Lower lobe of right lung (tissue), 2 donors: Measurements from ENCODE around the gene OXER1. TPM values are rescaled to one million over a fixed set of nuclear protein-coding genes. Genes with fewer than 3 reads are reported as not detected.

Source experiments
- ATAC-seq, 2 donors: fragments of 200-7000 bp; cut with Tn5 transposase; one replicate each; pipeline ENCODE4 v1.9.1; 2020 to 2022; ENCODE audit warnings: mild to moderate bottlenecking in 2 of 2, moderate library complexity in 2 of 2
- DNase-seq: peaks from one replicate; pipeline ENCODE4 v3.0.0-alpha.2; 2020
- H3K27ac ChIP-seq: fragments of 200-600 bp; one replicate; pipeline ENCODE4 v1.8.0; 2022
- H3K27me3 ChIP-seq: fragments of 200-600 bp; one replicate; pipeline ENCODE4 v1.8.0; 2022; ENCODE audit warnings: low read depth
- H3K36me3 ChIP-seq: fragments of 200-600 bp; one replicate; pipeline ENCODE4 v1.8.0; 2022; ENCODE audit warnings: mild to moderate bottlenecking
- H3K4me1 ChIP-seq: fragments of 200-600 bp; one replicate; pipeline ENCODE4 v1.8.0; 2022
- H3K4me3 ChIP-seq: fragments of 200-600 bp; one replicate; pipeline ENCODE4 v1.8.0; 2022; ENCODE audit warnings: mild to moderate bottlenecking
- H3K9me3 ChIP-seq: fragments of 200-600 bp; one replicate; pipeline ENCODE4 v1.8.0; 2022
- intact Hi-C: fragments of 100-400 bp; cut with DNase I; formaldehyde crosslinking; loops from one replicate; pipeline ENCODE4 v1.11.0; 2022
- total RNA-seq: library from RNA; stranded (reverse); fragmentation: NEBNext Ultra II Directional; extraction: Animal tissue kit (Norgen Biotek cat#: 25700); gene quantifications from one replicate; pipeline ENCODE4 v1.2.1, GENCODE V29; 2021
- TF ChIP-seq, protein P1 (sequence below): fragments of 200-600 bp; IDR thresholded peaks from one replicate; pipeline ENCODE4 v1.8.0; 2022; ENCODE audit warnings: antibody characterized with exemption, mild to moderate bottlenecking
- donor health status: DM: no; HTN: yes; CAD: no; lungs with severe emphysema.

OXER1 gene
- total RNA-seq, 1 donor from 2014 or later, result 1.9 TPM

DNA sequence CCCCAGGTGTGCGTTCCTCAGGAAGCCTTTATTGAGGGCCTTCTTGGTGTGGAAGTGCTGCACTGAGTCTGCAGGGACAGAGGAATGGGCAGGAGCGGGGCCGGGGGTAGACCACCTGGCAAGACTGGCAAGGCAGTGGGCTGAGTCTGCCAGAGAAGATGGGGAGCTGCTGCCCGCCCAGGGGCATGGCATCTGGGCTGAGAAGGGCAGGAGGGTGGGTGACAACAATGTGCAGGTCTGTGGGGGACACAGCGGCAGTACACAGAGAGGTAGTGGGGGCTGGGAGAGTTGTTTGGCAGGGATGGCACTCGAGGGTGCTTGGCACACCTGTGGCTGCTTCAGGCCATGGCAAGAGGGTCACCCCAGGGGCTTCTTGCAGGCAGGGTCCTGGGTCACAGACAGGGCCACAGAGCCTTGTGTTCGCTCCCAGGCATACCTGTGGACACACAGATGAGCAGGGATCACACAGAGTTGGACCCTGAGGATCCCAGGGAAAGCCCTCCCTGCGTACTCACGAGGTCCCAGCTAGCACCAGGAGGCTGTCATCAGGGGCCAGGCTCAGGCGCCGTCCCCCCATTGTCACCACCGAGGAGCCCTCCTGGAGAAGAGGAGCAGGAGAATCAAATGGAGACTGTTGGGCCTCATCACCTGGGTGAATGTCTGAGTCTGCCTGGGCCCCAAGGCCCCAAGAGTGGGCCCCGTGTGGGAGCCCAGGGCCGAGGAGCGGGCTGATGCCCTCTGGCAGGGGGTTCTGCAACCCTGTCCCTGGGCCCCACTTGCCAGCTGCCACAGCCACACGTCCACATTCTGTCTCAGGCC lies 3.4 kb upstream of the OXER1 start:
- no peak for DNase-seq
- Histone ChIP-seq H3K4me1 (no peaks in the 10 kb centered on the region), H3K4me3 (no peak overlapping the region), H3K36me3 (no peaks in the 10 kb centered on the region), H3K27me3 (no peaks in the 10 kb centered on the region), H3K27ac (no peak overlapping the region), H3K9me3 (no peaks in the 10 kb centered on the region)
- TF ChIP-seq, protein P1, sequence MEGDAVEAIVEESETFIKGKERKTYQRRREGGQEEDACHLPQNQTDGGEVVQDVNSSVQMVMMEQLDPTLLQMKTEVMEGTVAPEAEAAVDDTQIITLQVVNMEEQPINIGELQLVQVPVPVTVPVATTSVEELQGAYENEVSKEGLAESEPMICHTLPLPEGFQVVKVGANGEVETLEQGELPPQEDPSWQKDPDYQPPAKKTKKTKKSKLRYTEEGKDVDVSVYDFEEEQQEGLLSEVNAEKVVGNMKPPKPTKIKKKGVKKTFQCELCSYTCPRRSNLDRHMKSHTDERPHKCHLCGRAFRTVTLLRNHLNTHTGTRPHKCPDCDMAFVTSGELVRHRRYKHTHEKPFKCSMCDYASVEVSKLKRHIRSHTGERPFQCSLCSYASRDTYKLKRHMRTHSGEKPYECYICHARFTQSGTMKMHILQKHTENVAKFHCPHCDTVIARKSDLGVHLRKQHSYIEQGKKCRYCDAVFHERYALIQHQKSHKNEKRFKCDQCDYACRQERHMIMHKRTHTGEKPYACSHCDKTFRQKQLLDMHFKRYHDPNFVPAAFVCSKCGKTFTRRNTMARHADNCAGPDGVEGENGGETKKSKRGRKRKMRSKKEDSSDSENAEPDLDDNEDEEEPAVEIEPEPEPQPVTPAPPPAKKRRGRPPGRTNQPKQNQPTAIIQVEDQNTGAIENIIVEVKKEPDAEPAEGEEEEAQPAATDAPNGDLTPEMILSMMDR, result no peak
- ATAC-seq, result no peak
- intact Hi-C loops, result no loop called here

DNA sequence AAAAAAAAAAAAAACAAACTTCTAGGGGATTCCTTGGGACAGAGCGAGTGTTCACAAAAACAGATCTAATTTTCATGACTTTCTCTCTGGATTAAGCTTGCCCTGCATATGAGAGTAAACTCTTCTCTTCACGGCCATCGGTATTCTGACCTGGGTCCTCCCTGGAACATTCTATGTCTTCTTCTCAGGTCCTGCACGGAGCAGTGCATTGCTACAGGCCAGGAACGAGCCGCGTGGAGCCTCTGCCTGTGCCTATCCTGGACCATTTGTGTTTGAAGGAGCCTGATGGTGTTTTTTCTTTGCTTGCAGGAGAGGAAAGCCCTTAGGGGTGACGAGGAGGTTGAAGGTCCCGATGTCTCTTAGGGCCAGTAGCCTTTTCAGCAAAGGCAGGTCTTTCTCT lies 1.8 kb upstream of the OXER1 start:
- ATAC-seq, result no peak
- no peak overlapping the region for H3K4me3 ChIP-seq
- DNase-seq, result no peak
- TF ChIP-seq, protein P1, result no peak
- H3K27ac ChIP-seq, result no peak overlapping the region
- no peaks in the 10 kb centered on the region for H3K36me3 ChIP-seq
- no peaks in the 10 kb centered on the region for H3K9me3 ChIP-seq
- H3K27me3 ChIP-seq, result no peaks in the 10 kb centered on the region
- intact Hi-C loops, result no loop called here
- no peaks in the 10 kb centered on the region for H3K4me1 ChIP-seq

DNA sequence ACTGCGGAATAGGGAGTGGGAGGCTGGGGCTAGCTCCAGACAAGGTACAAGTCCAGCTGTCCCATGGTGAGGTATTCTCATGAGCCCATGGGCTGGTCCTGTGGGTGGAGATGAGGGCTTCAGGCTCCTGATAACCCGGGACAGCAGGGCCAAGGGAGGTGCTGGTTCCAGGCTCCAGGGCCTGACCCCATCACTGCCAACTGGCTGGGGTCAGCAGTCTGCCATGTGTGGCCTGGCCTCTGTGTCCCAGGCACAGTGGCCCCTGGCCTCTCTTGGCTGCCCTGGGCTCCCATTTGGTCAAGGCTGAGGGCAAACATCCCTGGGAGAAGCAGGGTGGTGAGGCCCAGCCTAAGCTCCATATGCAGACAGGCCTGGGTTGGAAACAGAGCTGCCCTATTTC lies 966 bp upstream of the OXER1 start:
- TF ChIP-seq, protein P1, result no peak
- no peaks in the 10 kb centered on the region for H3K36me3 ChIP-seq
- H3K27me3 ChIP-seq, result no peaks in the 10 kb centered on the region
- no peak overlapping the region for H3K4me3 ChIP-seq
- ATAC-seq (no peak), DNase-seq (no peak)
- no peak overlapping the region for H3K27ac ChIP-seq
- intact Hi-C loops, result no loop called here
- no peaks in the 10 kb centered on the region for H3K9me3 ChIP-seq
- no peaks in the 10 kb centered on the region for H3K4me1 ChIP-seq

DNA sequence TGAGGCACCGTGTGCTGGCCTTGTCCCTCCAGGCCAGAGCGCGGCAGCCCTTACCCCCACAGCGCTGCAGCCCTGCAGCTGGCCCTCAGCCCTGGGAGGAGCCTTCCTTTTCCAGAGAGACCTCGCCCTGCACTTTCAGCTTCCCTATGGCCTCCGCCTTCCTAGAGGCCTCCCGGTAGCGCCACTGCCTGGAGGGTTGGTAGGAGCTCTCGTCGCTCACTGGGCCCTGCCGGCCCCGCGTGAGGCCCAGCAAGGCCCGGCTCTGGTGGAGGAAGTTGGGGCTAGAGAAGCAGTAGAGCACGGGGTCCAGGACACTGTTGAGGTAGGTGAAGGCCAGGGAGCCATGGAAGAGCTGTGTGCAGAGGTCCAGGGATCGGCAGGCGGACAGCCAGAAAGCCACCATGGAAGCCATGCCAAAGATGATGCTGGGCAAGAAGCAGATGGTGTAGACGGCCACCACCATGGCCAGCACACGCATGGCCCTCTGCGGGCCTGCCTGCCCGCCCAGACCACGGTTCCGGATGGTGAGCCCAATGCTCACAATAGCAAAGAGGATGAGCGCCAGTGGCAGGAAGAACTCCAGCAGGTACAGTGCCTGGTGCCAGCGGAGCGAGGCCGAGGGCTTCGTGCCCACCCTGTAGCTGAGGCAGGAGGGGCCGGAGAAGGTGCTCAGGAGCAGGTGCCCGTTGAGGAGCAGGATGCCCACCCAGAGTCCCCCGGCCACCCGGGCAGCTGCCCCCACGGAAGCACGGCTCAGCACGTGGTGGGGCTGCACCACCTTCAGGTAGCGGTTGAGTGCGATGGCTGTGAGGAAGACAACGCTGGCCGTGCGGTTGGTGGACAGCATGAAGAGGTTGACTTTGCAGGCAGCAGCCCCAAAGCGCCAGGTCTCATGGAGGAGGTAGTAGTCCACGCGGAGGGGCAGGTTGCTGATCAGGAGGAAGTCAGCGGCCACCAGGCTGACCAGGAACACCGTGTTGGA lies 821 bp downstream of the OXER1 start:
- intact Hi-C loops, result no loop called here
- no peak for ATAC-seq
- Histone ChIP-seq H3K27ac (no peak overlapping the region), H3K4me3 (no peak overlapping the region), H3K36me3 (no peaks in the 10 kb centered on the region), H3K9me3 (no peaks in the 10 kb centered on the region), H3K4me1 (no peaks in the 10 kb centered on the region), H3K27me3 (no peaks in the 10 kb centered on the region)
- DNase-seq, result no peak
- TF ChIP-seq, protein P1, result no peak

DNA sequence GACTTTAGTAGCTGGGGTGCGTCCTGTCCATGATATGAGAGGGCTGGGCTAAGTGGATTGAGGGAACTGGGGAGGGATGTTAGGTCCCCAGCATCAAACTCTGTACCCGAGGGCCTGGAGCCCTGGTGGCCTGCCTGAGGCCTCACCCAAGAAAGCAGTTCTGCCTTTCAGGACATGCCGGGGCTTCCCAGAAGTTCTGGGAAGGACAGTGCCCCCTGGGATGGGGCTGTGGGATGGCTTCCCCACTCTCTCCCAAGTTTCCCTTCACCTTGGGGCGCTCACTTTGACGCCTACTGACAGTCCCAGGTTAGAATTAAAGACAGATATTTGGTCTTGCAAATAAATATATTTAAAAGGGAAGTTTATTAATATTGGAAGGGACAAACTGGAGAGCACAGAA lies 1.8 kb downstream of the OXER1 start:
- H3K9me3 ChIP-seq, result no peaks in the 10 kb centered on the region
- intact Hi-C loops, result no loop called here
- DNase-seq, result no peak
- no peaks in the 10 kb centered on the region for H3K36me3 ChIP-seq
- no peaks in the 10 kb centered on the region for H3K27me3 ChIP-seq
- no peak overlapping the region for H3K27ac ChIP-seq
- no peak for ATAC-seq
- no peaks in the 10 kb centered on the region for H3K4me1 ChIP-seq
- H3K4me3 ChIP-seq, result no peak overlapping the region
- TF ChIP-seq, protein P1, result no peak
